Measurements from ENCODE around the gene ARR3.

The ARR3 gene

GRCh38 chrX:70289168-70289792, 21.1 kb downstream of the ARR3 start:
- Histone ChIP-seq H3K4me2 (ENCODE audit: low read length, poor library complexity, severe bottlenecking) (peak overlapping the region; percentile 68), H2BK120ac (ENCODE audit: low read depth, low read length) (no peak overlapping the region), H4K91ac (ENCODE audit: low read length) (no peak overlapping the region), H2BK12ac (ENCODE audit: low read length in 2 of 2) (no peak overlapping the region), H2BK15ac (ENCODE audit: low read depth, poor library complexity, severe bottlenecking) (no peak overlapping the region), H3K9me3 (ENCODE audit: control insufficient read depth, low read length) (no peaks in the 10 kb centered on the region), H3K27ac (ENCODE audit: low read length, poor library complexity, severe bottlenecking) (peak overlapping the region; percentile 43), H2AFZ (ENCODE audit: low read depth, low read length) (peak overlapping the region; percentile 39), H3K4me3 (ENCODE audit: insufficient read depth in 1 of 2, low read depth in 1 of 2, low read length in 2 of 2) (peak overlapping the region; percentile 73 to 87), H2BK5ac (ENCODE audit: low read depth, low read length, poor library complexity, severe bottlenecking) (no peak overlapping the region), H3K36me3 (ENCODE audit: control insufficient read depth in 1 of 2, insufficient read depth in 2 of 2, low read depth in 1 of 2, low read length in 2 of 2) (peaks cover 6 to 37% of the 10 kb centered on the region in 2 experiments), H3K4ac (ENCODE audit: low read depth in 1 of 2, low read length in 2 of 2) (peak overlapping the region in 1 of 2 experiments; percentile 24), H4K8ac (ENCODE audit: low read length) (no peak overlapping the region), H3K79me1 (replicated peaks; ENCODE audit: low read length, poor library complexity, severe bottlenecking) (peaks cover 7% of the 10 kb centered on the region), H3K9ac (ENCODE audit: low read length) (peak overlapping the region; percentile 89), H3K18ac (ENCODE audit: low read depth in 1 of 2, low read length in 2 of 2) (peak overlapping the region; percentile 43 to 92), H3K14ac (ENCODE audit: low read length in 2 of 2) (peak overlapping the region in 1 of 2 experiments; percentile 26), H3K27me3 (ENCODE audit: control insufficient read depth in 1 of 2, insufficient read depth in 1 of 2, low read length in 2 of 2) (peaks cover 0 to 25% of the 10 kb centered on the region in 2 experiments), H2AK5ac (ENCODE audit: low read length, severe bottlenecking) (no peak overlapping the region), H3K23ac (ENCODE audit: low read length in 2 of 2) (no peak overlapping the region), H3K4me1 (ENCODE audit: control insufficient read depth, insufficient read depth, low read depth, low read length) (peaks cover 2% of the 10 kb centered on the region)
- DNase-seq: peak; percentile 16
- 66% methylated on average over 4 of the region's 11 CpGs for WGBS

- peak; percentile 86 for DNase-seq
- H3K4me1 ChIP-seq (ENCODE audit: control insufficient read depth, insufficient read depth, low read depth, low read length): peaks cover 2% of the 10 kb centered on the region
- peaks cover 0 to 19% of the 10 kb centered on the region in 2 experiments for H3K27me3 ChIP-seq (ENCODE audit: control insufficient read depth in 1 of 2, insufficient read depth in 1 of 2, low read length in 2 of 2)
- H3K79me1 ChIP-seq (replicated peaks; ENCODE audit: low read length, poor library complexity, severe bottlenecking): peaks cover 7% of the 10 kb centered on the region
- peaks cover 6 to 30% of the 10 kb centered on the region in 2 experiments for H3K36me3 ChIP-seq (ENCODE audit: control insufficient read depth in 1 of 2, insufficient read depth in 2 of 2, low read depth in 1 of 2, low read length in 2 of 2)
- under 1% methylated on average over 31 of the region's 62 CpGs for WGBS
- peak within 1 kb of the TSS; percentile 88 for H3K4me2 ChIP-seq (ENCODE audit: low read length, poor library complexity, severe bottlenecking)
- H4K91ac ChIP-seq (ENCODE audit: low read length): no peak within 1 kb of the TSS
- no peak within 1 kb of the TSS for H2BK5ac ChIP-seq (ENCODE audit: low read depth, low read length, poor library complexity, severe bottlenecking)
- no peak within 1 kb of the TSS for H3K23ac ChIP-seq (ENCODE audit: low read length in 2 of 2)
- H3K9me3 ChIP-seq (ENCODE audit: control insufficient read depth, low read length): no peaks in the 10 kb centered on the region
- H2BK120ac ChIP-seq (ENCODE audit: low read depth, low read length): no peak within 1 kb of the TSS
- H3K4ac ChIP-seq (ENCODE audit: low read depth in 1 of 2, low read length in 2 of 2): peak within 1 kb of the TSS in 1 of 2 experiments; percentile 24
- H3K27ac ChIP-seq (ENCODE audit: low read length, poor library complexity, severe bottlenecking): peak within 1 kb of the TSS; percentile 43
- no peak within 1 kb of the TSS for H2AK5ac ChIP-seq (ENCODE audit: low read length, severe bottlenecking)
- H2AFZ ChIP-seq (ENCODE audit: low read depth, low read length): peak within 1 kb of the TSS; percentile 61
- peak within 1 kb of the TSS in 1 of 2 experiments; percentile 26 for H3K14ac ChIP-seq (ENCODE audit: low read length in 2 of 2)
- H3K18ac ChIP-seq (ENCODE audit: low read depth in 1 of 2, low read length in 2 of 2): peak within 1 kb of the TSS; percentile 43 to 92
- H2BK15ac ChIP-seq (ENCODE audit: low read depth, poor library complexity, severe bottlenecking): no peak within 1 kb of the TSS
- H4K8ac ChIP-seq (ENCODE audit: low read length): no peak within 1 kb of the TSS
- H3K9ac ChIP-seq (ENCODE audit: low read length): peak within 1 kb of the TSS; percentile 89
- H3K4me3 ChIP-seq (ENCODE audit: insufficient read depth in 1 of 2, low read depth in 1 of 2, low read length in 2 of 2): peak within 1 kb of the TSS; percentile 73 to 87
- no peak within 1 kb of the TSS for H2BK12ac ChIP-seq (ENCODE audit: low read length in 2 of 2)
Measured at GRCh38 chrX:70289793-70290770, 21.9 kb downstream of the ARR3 start, which contains the start of the genes KIF4A and PDZD11. KIF4A (plus strand) TSS chrX:70290104; CDS start chrX:70290459, 355 bp downstream. PDZD11 (minus strand) TSS chrX:70289927; CDS start chrX:70289341, 586 bp downstream.

DNA sequence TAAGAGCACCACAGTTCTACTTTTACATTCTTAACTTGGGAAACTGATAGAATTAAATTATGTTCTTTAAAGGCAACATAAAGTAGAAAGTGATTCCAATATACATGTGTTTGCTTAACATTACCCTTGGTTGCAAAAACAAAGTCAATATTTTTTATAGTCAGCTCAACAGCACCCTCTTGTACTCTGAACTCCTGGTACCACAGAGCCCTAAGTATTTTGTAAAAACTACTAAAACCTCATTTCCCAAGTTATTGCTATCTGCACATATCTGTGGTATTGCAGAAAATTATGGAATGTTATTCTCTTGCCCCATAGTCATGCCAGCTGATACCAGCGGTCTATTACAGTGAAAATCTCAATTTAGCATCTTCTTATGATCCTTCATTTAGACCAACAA, 24.7 kb downstream of the ARR3 start:
- Histone ChIP-seq H2BK12ac (ENCODE audit: low read length in 2 of 2) (no peak overlapping the region), H4K8ac (ENCODE audit: low read length) (no peak overlapping the region)

GRCh38 chrX:70293621-70294020, 25.5 kb downstream of the ARR3 start:
- Histone ChIP-seq H3K23ac (ENCODE audit: low read length in 2 of 2) (no peak overlapping the region), H2BK12ac (ENCODE audit: low read length in 2 of 2) (no peak overlapping the region), H3K9ac (ENCODE audit: low read length) (no peak overlapping the region), H3K18ac (ENCODE audit: low read depth in 1 of 2, low read length in 2 of 2) (no peak overlapping the region), H3K4me2 (ENCODE audit: low read length, poor library complexity, severe bottlenecking) (no peak overlapping the region), H3K4me3 (ENCODE audit: insufficient read depth in 1 of 2, low read depth in 1 of 2, low read length in 2 of 2) (no peak overlapping the region), H2AK5ac (ENCODE audit: low read length, severe bottlenecking) (no peak overlapping the region), H3K14ac (ENCODE audit: low read length in 2 of 2) (no peak overlapping the region), H2BK5ac (ENCODE audit: low read depth, low read length, poor library complexity, severe bottlenecking) (no peak overlapping the region), H3K4ac (ENCODE audit: low read depth in 1 of 2, low read length in 2 of 2) (no peak overlapping the region), H3K9me3 (ENCODE audit: control insufficient read depth, low read length) (no peaks in the 10 kb centered on the region), H2AFZ (ENCODE audit: low read depth, low read length) (no peak overlapping the region), H2BK120ac (ENCODE audit: low read depth, low read length) (no peak overlapping the region), H2BK15ac (ENCODE audit: low read depth, poor library complexity, severe bottlenecking) (no peak overlapping the region), H4K8ac (ENCODE audit: low read length) (no peak overlapping the region), H3K79me1 (replicated peaks; ENCODE audit: low read length, poor library complexity, severe bottlenecking) (peaks cover 5% of the 10 kb centered on the region), H3K27me3 (ENCODE audit: control insufficient read depth in 1 of 2, insufficient read depth in 1 of 2, low read length in 2 of 2) (peaks cover 0 to 21% of the 10 kb centered on the region in 2 experiments), H3K4me1 (ENCODE audit: control insufficient read depth, insufficient read depth, low read depth, low read length) (peaks cover 2% of the 10 kb centered on the region), H3K27ac (ENCODE audit: low read length, poor library complexity, severe bottlenecking) (no peak overlapping the region), H4K91ac (ENCODE audit: low read length) (no peak overlapping the region), H3K36me3 (ENCODE audit: control insufficient read depth in 1 of 2, insufficient read depth in 2 of 2, low read depth in 1 of 2, low read length in 2 of 2) (no peaks in the 10 kb centered on the region)
- WGBS: 85% methylated on average over 2 of the region's 5 CpGs
- DNase-seq: peak; percentile 16

More for the DNA sequence above, 24.7 kb downstream of the ARR3 start:
- Histone ChIP-seq H2AFZ (ENCODE audit: low read depth, low read length) (no peak overlapping the region), H3K4me1 (ENCODE audit: control insufficient read depth, insufficient read depth, low read depth, low read length) (peaks cover 2% of the 10 kb centered on the region), H2BK15ac (ENCODE audit: low read depth, poor library complexity, severe bottlenecking) (no peak overlapping the region), H3K9ac (ENCODE audit: low read length) (no peak overlapping the region), H4K91ac (ENCODE audit: low read length) (no peak overlapping the region), H3K79me1 (replicated peaks; ENCODE audit: low read length, poor library complexity, severe bottlenecking) (peaks cover 7% of the 10 kb centered on the region), H3K4me3 (ENCODE audit: insufficient read depth in 1 of 2, low read depth in 1 of 2, low read length in 2 of 2) (no peak overlapping the region), H3K27me3 (ENCODE audit: control insufficient read depth in 1 of 2, insufficient read depth in 1 of 2, low read length in 2 of 2) (peaks cover 0 to 15% of the 10 kb centered on the region in 2 experiments), H3K36me3 (ENCODE audit: control insufficient read depth in 1 of 2, insufficient read depth in 2 of 2, low read depth in 1 of 2, low read length in 2 of 2) (peaks cover 0 to 6% of the 10 kb centered on the region in 2 experiments), H3K4me2 (ENCODE audit: low read length, poor library complexity, severe bottlenecking) (no peak overlapping the region), H2BK5ac (ENCODE audit: low read depth, low read length, poor library complexity, severe bottlenecking) (no peak overlapping the region), H3K27ac (ENCODE audit: low read length, poor library complexity, severe bottlenecking) (no peak overlapping the region), H3K9me3 (ENCODE audit: control insufficient read depth, low read length) (no peaks in the 10 kb centered on the region), H2BK120ac (ENCODE audit: low read depth, low read length) (no peak overlapping the region), H2AK5ac (ENCODE audit: low read length, severe bottlenecking) (no peak overlapping the region), H3K4ac (ENCODE audit: low read depth in 1 of 2, low read length in 2 of 2) (no peak overlapping the region), H3K23ac (ENCODE audit: low read length in 2 of 2) (no peak overlapping the region), H3K18ac (ENCODE audit: low read depth in 1 of 2, low read length in 2 of 2) (no peak overlapping the region), H3K14ac (ENCODE audit: low read length in 2 of 2) (no peak overlapping the region)
- DNase-seq: no peak
- no CpG with 5 or more reads among the region's 1 CpG for WGBS

Measured in mesenchymal stem cell (in vitro differentiated cells and primary cell).